Gastrocnemius medialis (tissue), 4 donors: Measurements from ENCODE around the gene FTSJ1. TPM values are rescaled to one million over a fixed set of nuclear protein-coding genes. Genes with fewer than 3 reads are reported as not detected.
A peak's percentile ranks its signal among the peaks of the same experiment; 100 is the strongest.
"Not testable (repeated sequence)": the region's sequence is repeated elsewhere in the genome, so short reads cannot be mapped to it uniquely, and the experiment has no call there.

Experiments used
- ATAC-seq, 2 donors: fragments of 150-250 bp; one replicate each; pipeline ENCODE4 v1.9.1; 2016
- DNase-seq, 2 donors: peaks; one replicate each; pipeline ENCODE4 v3.0.0-alpha.2; 2019
- H3K27ac ChIP-seq, 4 donors: fragments of 200-600 bp; sonication (generic); 1 replicate in 1 of 4; 2 replicates in 3 of 4; pipeline ENCODE4 v1.5.1; 2016 to 2018; ENCODE audit warnings: mild to moderate bottlenecking in 2 of 4, moderate library complexity in 1 of 4
- H3K27me3 ChIP-seq, 3 donors: fragments of 200-600 bp; sonication (generic) in 2 of 3; 1 replicate in 1 of 3; 2 replicates in 2 of 3; pipeline versions ENCODE4 v1.5.1 to v1.6.0; 2016 to 2019; ENCODE audit warnings: mild to moderate bottlenecking in 1 of 3, moderate library complexity in 1 of 3
- H3K36me3 ChIP-seq, 2 donors: fragments of 200-600 bp; sonication (generic) in 1 of 2; one replicate each; pipeline ENCODE4 v1.5.1; 2017 to 2018
- H3K4me1 ChIP-seq, 2 donors: fragments of 200-600 bp; sonication (generic) in 1 of 2; one replicate each; pipeline ENCODE4 v1.5.1; 2016 to 2017; ENCODE audit warnings: mild to moderate bottlenecking in 2 of 2
- H3K4me3 ChIP-seq, 4 donors: fragments of 200-600 bp; sonication (generic) in 3 of 4; 1 replicate in 1 of 4; 2 replicates in 3 of 4; pipeline ENCODE4 v1.5.1; 2016 to 2019; ENCODE audit warnings: mild to moderate bottlenecking in 2 of 4
- H3K9me3 ChIP-seq, 3 donors: fragments of 200-600 bp; sonication (generic) in 2 of 3; 1 replicate in 1 of 3; 2 replicates in 2 of 3; pipeline ENCODE4 v1.5.1; 2016 to 2019
- CTCF ChIP-seq, 5 experiments: fragments of 450-650 bp in 3 of 5; fragments of 200-600 bp in 2 of 5; sonication (generic) in 2 of 5; IDR thresholded peaks in 4 of 5; conservative IDR thresholded peaks in 1 of 5; 1 replicate in 4 of 5; 2 replicates in 1 of 5; pipeline ENCODE4 v1.5.1; 2016 to 2019; ENCODE audit warnings: antibody characterized with exemption in 5 of 5, mild to moderate bottlenecking in 3 of 5, moderate library complexity in 3 of 5
- POLR2A ChIP-seq, 2 donors: fragments of 450-650 bp; IDR thresholded peaks; one replicate each; pipeline ENCODE4 v1.6.1; 2017; ENCODE audit warnings: antibody characterized with exemption in 2 of 2, mild to moderate bottlenecking in 2 of 2, moderate library complexity in 2 of 2
- in situ Hi-C, 4 donors: fragments of 200-750 bp; cut with MboI; loops; one replicate each; pipeline versions ENCODE4 v1.15.0 to v1.8.0; 2017; ENCODE audit warnings: low sequenced_read_pairs in 4 of 4
- intact Hi-C: fragments of 100-400 bp; cut with DNase I; formaldehyde crosslinking; loops from one replicate; pipeline ENCODE4 v1.15.1; 2023; ENCODE audit warnings: low total_unique reads
- total RNA-seq, 4 donors: library from RNA; depleted of rRNA; stranded (reverse); fragments of >200 nt; gene quantifications; one replicate each; pipeline versions ENCODE4 v1.1.0 to v1.2.3, GENCODE V29; 2016

FTSJ1 gene
- total RNA-seq, result 10 to 100 TPM; 31.4 to 47.7 (median 38.2) TPM

DNA sequence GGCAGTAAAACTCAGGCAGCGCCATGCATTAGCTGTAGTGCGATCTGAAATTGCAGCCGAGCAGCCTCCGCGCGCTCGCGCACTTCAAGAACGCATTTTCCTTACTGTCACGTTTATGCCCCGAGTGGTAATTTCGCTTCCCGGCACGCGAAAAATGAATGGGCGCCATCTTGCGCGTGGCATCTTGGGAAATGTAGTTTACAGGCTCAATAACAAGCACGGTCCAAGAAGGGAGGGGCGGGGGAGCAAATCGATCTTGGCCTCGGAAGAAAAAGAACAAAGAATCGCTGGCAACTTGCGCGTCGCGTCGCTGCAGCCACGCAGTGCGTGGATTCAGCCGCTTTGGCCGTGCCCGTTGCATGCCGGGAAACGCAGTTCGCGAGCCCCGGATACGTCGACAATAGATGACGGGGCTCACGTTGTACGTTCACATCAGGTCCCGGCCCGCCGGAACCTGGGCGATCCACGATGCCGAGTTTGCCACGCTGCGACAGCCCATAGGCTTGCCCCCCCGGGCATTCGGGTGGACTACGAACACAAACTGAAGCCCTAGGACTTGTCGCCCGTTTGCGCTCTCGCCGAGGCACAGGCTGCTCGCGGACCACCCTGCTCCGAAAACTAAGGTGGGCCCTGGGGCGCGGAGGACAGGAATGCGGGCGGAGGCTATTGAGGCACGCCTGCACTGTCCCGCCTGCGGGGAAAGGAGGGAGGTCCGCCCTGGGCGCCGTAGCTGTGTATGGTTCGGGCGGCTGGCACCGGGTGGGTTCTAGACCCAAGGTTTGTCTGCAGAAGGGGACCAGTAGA is at the start of gene FTSJ1:
FTSJ1 (plus strand) TSS at position 426 of the 804 bp plus-strand sequence. CDS start 1,849 bp downstream, outside the sequence.
- no peaks in the 10 kb centered on the region for H3K27me3 ChIP-seq
- TF ChIP-seq POLR2A (IDR thresholded peaks at IDR 0.05) (peak; percentile 13 to 32), CTCF (IDR thresholded peaks at IDR 0.05 in 4 of 5, conservative IDR thresholded peaks at IDR 0.05 in 1 of 5) (no peak)
- H3K9me3 ChIP-seq, result no peaks in the 10 kb centered on the region
- H3K4me1 ChIP-seq, result no peaks in the 10 kb centered on the region
- DNase-seq (peak; percentile 69 to 81), ATAC-seq (peak; percentile 95 to 97)
- H3K27ac ChIP-seq, result peak within 1 kb of the TSS; percentile 78 to 85 (median 84)
- intact Hi-C loops (loop anchor here (1.0 to 10.0 kb wide), 5 partner anchors 32 to 121 kb away; partner anchors contain the start of genes EBP, PORCN, RBM3 and TBC1D25), in situ Hi-C loops (loop anchor here in 1 of 4 donors (25.0 kb wide), 1 partner anchor 389 kb away; no protein-coding TSS in a partner anchor)
- peak within 1 kb of the TSS; percentile 58 to 78 (median 76) for H3K4me3 ChIP-seq
- no peaks in the 10 kb centered on the region for H3K36me3 ChIP-seq

DNA sequence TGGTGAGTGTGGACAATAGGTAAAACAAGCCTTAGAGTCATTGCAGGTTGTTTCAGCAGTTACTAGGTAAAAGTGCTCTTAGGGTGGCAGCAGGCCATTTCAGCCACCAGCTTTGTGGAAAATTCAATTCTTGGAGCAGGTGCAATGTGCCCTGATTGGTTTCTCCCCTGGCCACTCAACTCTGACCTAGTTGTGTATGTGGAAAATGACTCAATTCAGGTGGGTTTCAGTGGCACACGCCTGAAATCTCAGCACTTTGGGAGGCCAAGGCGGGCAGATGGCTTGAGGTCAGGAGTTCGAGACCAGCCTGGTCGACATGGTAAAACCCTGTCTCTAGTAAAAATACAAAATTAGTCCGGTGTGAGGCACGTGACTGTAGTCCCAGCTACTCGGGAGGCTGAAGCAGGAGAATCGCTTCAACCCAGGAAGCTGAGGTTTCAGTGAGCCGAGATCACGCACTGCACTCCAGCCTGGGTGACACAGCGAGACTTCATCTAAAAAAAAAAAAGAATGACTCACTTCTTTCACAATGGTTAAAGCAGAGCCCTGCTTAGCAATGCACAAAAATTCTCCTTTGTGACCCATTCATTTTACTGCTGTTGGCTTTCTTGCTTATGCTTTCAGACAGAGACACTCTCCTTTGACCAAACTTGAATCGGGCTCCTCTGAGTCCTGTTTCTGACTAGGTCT is 48.8 kb upstream of the FTSJ1 start:
- H3K27ac ChIP-seq, H3K9me3 ChIP-seq, intact Hi-C loops, H3K27me3 ChIP-seq, H3K4me1 ChIP-seq, in situ Hi-C loops, H3K36me3 ChIP-seq, DNase-seq, ATAC-seq, H3K4me3 ChIP-seq: not testable (repeated sequence)

- ATAC-seq, intact Hi-C loops, DNase-seq, H3K4me1 ChIP-seq, H3K4me3 ChIP-seq, H3K27ac ChIP-seq, in situ Hi-C loops, H3K27me3 ChIP-seq, H3K9me3 ChIP-seq, H3K36me3 ChIP-seq: not testable (repeated sequence)
Measured at GRCh38 chrX:48429606-48430005, 46.4 kb upstream of the FTSJ1 start.

- H3K9me3 ChIP-seq, DNase-seq, H3K27me3 ChIP-seq, H3K4me3 ChIP-seq, H3K4me1 ChIP-seq, intact Hi-C loops, H3K36me3 ChIP-seq, in situ Hi-C loops, ATAC-seq, H3K27ac ChIP-seq: not testable (repeated sequence)
Measured at GRCh38 chrX:48430166-48430565, 45.8 kb upstream of the FTSJ1 start.

- H3K27me3 ChIP-seq, H3K27ac ChIP-seq, H3K4me1 ChIP-seq, H3K36me3 ChIP-seq, ATAC-seq, intact Hi-C loops, DNase-seq, in situ Hi-C loops, H3K9me3 ChIP-seq, H3K4me3 ChIP-seq: not testable (repeated sequence)
Measured at GRCh38 chrX:48433713-48434112, 42.3 kb upstream of the FTSJ1 start.

DNA sequence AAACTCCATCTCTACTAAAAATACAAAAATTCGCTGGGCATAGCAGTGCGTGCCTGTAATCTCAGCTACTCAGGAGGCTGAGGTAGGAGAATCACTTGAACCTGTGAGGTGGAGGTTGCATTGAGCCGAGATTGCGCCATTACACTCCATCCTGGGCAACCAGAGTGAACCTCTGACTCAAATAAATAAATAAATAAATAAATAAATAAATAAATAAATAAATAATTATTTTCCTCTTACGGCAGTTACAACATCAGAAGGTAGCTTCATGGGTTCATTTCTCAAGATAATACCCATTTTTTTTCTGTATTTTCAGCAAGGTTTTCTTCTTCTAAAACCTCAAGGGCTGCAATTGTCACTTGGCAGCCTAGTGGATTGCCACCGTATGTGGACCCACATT is 28.8 kb upstream of the FTSJ1 start:
- intact Hi-C loops, DNase-seq, H3K27me3 ChIP-seq, H3K4me3 ChIP-seq, H3K27ac ChIP-seq, H3K36me3 ChIP-seq, ATAC-seq, H3K9me3 ChIP-seq, in situ Hi-C loops, H3K4me1 ChIP-seq: not testable (repeated sequence)

- no peaks in the 10 kb centered on the region for H3K9me3 ChIP-seq
- in situ Hi-C loops, result no loop called here
Measured at GRCh38 chrX:48450076-48450475, 25.9 kb upstream of the FTSJ1 start.

More at GRCh38 chrX:48450076-48450475, 25.9 kb upstream of the FTSJ1 start:
- Histone ChIP-seq H3K27me3 (no peaks in the 10 kb centered on the region), H3K4me1 (no peaks in the 10 kb centered on the region), H3K4me3 (no peak overlapping the region), H3K36me3 (no peaks in the 10 kb centered on the region), H3K27ac (no peak overlapping the region)
- intact Hi-C loops, result no loop called here
- DNase-seq (no peak), ATAC-seq (no peak)
- TF ChIP-seq POLR2A (IDR thresholded peaks at IDR 0.05) (no peak), CTCF (IDR thresholded peaks at IDR 0.05 in 4 of 5, conservative IDR thresholded peaks at IDR 0.05 in 1 of 5) (no peak)
